Measurements from ENCODE around the gene AKNAD1. TPM values are rescaled to one million over a fixed set of nuclear protein-coding genes. Genes with fewer than 3 reads are reported as not detected.

Gene AKNAD1
- total RNA-seq, 1 experiment from 2014 or later, result not detected

- peaks cover 10% of the 10 kb centered on the region; the same call in 1 of the 2 replicates for H3K4me1 ChIP-seq
- CTCF ChIA-PET, result no interaction called here
- no peak overlapping the region for H3K27ac Mint-ChIP-seq (ENCODE audit: unreplicated experiment)
- TF ChIP-seq CTCF (IDR thresholded peaks at IDR 0.05; ENCODE audit: insufficient read depth in 1 of 2, low read depth in 1 of 2, low read length in 1 of 2, severe bottlenecking in 1 of 2, unreplicated experiment in 1 of 2), result no peak
- no peak overlapping the region for H3K4me3 ChIP-seq (ENCODE audit: low read depth, low read length)
- no peaks in the 10 kb centered on the region for H3K9me3 Mint-ChIP-seq (ENCODE audit: unreplicated experiment)
- intact Hi-C loops (cut with micrococcal nuclease; ENCODE audit: unreplicated experiment), result no loop called here
- BruUV-seq (replicated peaks), result no TSS peak
- H3K9me3 ChIP-seq, result no peaks in the 10 kb centered on the region
- no peak for DNase-seq
- no peaks in the 10 kb centered on the region for H3K4me1 Mint-ChIP-seq (ENCODE audit: low read depth, unreplicated experiment)
- no peaks in the 10 kb centered on the region for H3K36me3 ChIP-seq (ENCODE audit: control insufficient read depth, insufficient read depth, low read length)
- H3K27me3 ChIP-seq (replicated peaks; ENCODE audit: control insufficient read depth, insufficient read depth, low read length), result no peaks in the 10 kb centered on the region
- H3K27me3 Mint-ChIP-seq (ENCODE audit: insufficient read depth, unreplicated experiment), result no peaks in the 10 kb centered on the region
- no peak overlapping the region for H3K4me3 Mint-ChIP-seq (ENCODE audit: unreplicated experiment)
- H3K36me3 Mint-ChIP-seq (ENCODE audit: insufficient read depth, unreplicated experiment), result peaks cover 6% of the 10 kb centered on the region
- POLR2A ChIA-PET, result no interaction called here
Observed at GRCh38 chr1:108832929-108833328, 24.0 kb downstream of the AKNAD1 start.

GRCh38 chr1:108831225-108831624, 25.7 kb downstream of the AKNAD1 start:
- Mint-ChIP-seq H3K4me3 (ENCODE audit: unreplicated experiment) (no peak overlapping the region), H3K9me3 (ENCODE audit: unreplicated experiment) (no peaks in the 10 kb centered on the region), H3K4me1 (ENCODE audit: low read depth, unreplicated experiment) (no peaks in the 10 kb centered on the region), H3K27me3 (ENCODE audit: insufficient read depth, unreplicated experiment) (no peaks in the 10 kb centered on the region), H3K36me3 (ENCODE audit: insufficient read depth, unreplicated experiment) (peaks cover 6% of the 10 kb centered on the region), H3K27ac (ENCODE audit: unreplicated experiment) (no peak overlapping the region)
- BruUV-seq (replicated peaks), result no TSS peak
- H3K27me3 ChIP-seq (replicated peaks; ENCODE audit: control insufficient read depth, insufficient read depth, low read length), result no peaks in the 10 kb centered on the region
- no peak overlapping the region for H3K4me3 ChIP-seq (ENCODE audit: low read depth, low read length)
- POLR2A ChIA-PET, result interaction anchor here (0.6 kb wide), 1 partner anchor 54 kb away, joined by 3 read pairs; no protein-coding TSS in a partner anchor
- peaks cover 10% of the 10 kb centered on the region; the same call in 1 of the 2 replicates for H3K4me1 ChIP-seq
- no peaks in the 10 kb centered on the region for H3K36me3 ChIP-seq (ENCODE audit: control insufficient read depth, insufficient read depth, low read length)
- no peak for TF ChIP-seq CTCF (IDR thresholded peaks at IDR 0.05; ENCODE audit: insufficient read depth in 1 of 2, low read depth in 1 of 2, low read length in 1 of 2, severe bottlenecking in 1 of 2, unreplicated experiment in 1 of 2)
- DNase-seq, result no peak
- H3K9me3 ChIP-seq, result no peaks in the 10 kb centered on the region
- intact Hi-C loops (cut with micrococcal nuclease; ENCODE audit: unreplicated experiment), result no loop called here
- CTCF ChIA-PET, result no interaction called here

GRCh38 chr1:108830119-108831008, 26.5 kb downstream of the AKNAD1 start:
- peaks cover 6% of the 10 kb centered on the region for H3K36me3 Mint-ChIP-seq (ENCODE audit: insufficient read depth, unreplicated experiment)
- DNase-seq, result peak in 1 of 2 experiments; percentile 46
- no peak for TF ChIP-seq CTCF (IDR thresholded peaks at IDR 0.05; ENCODE audit: insufficient read depth in 1 of 2, low read depth in 1 of 2, low read length in 1 of 2, severe bottlenecking in 1 of 2, unreplicated experiment in 1 of 2)
- CTCF ChIA-PET, result interaction anchor here (1.9 kb wide), 1 partner anchor 35 kb away, joined by 6 read pairs; no protein-coding TSS in a partner anchor
- no peaks in the 10 kb centered on the region for H3K9me3 Mint-ChIP-seq (ENCODE audit: unreplicated experiment)
- Histone ChIP-seq H3K4me1 (peaks cover 10% of the 10 kb centered on the region; the same call in 1 of the 2 replicates), H3K9me3 (no peaks in the 10 kb centered on the region), H3K27me3 (replicated peaks; ENCODE audit: control insufficient read depth, insufficient read depth, low read length) (no peaks in the 10 kb centered on the region), H3K4me3 (ENCODE audit: low read depth, low read length) (no peak overlapping the region), H3K36me3 (ENCODE audit: control insufficient read depth, insufficient read depth, low read length) (no peaks in the 10 kb centered on the region)
- no peak overlapping the region for H3K4me3 Mint-ChIP-seq (ENCODE audit: unreplicated experiment)
- no peak overlapping the region for H3K27ac Mint-ChIP-seq (ENCODE audit: unreplicated experiment)
- H3K27me3 Mint-ChIP-seq (ENCODE audit: insufficient read depth, unreplicated experiment), result no peaks in the 10 kb centered on the region
- intact Hi-C loops (cut with micrococcal nuclease; ENCODE audit: unreplicated experiment), result no loop called here
- no TSS peak for BruUV-seq (replicated peaks)
- POLR2A ChIA-PET, result no interaction called here
- no peaks in the 10 kb centered on the region for H3K4me1 Mint-ChIP-seq (ENCODE audit: low read depth, unreplicated experiment)
